ENCODE data around the gene KCNG2. TPM values are rescaled to one million over a fixed set of nuclear protein-coding genes. Genes with fewer than 3 reads are reported as not detected.

Gene KCNG2
- total RNA-seq, 4 donors from 2014 or later: 0.60 to 0.84 (median 0.78) TPM; not detected in 1

- peak in 1 of 2 donors; percentile 9 for DNase-seq (ENCODE audit: low spot score in 2 of 2)
- no peak for TF ChIP-seq POLR2A (IDR thresholded peaks at IDR 0.05)
- TF ChIP-seq CTCF (IDR thresholded peaks at IDR 0.05): no peak
- no peak for TF ChIP-seq EP300 (IDR thresholded peaks at IDR 0.05)
- Histone ChIP-seq H3K9me3 (peaks cover 0 to 13% (median 0%) of the 10 kb centered on the region in 4 donors), H3K36me3 (no peaks in the 10 kb centered on the region), H3K4me3 (no peak overlapping the region), H3K27ac (no peak overlapping the region), H3K4me1 (peaks cover 0 to 5% (median 0%) of the 10 kb centered on the region in 4 donors), H3K27me3 (peaks cover 0 to 12% of the 10 kb centered on the region in 2 donors)
- WGBS, 2 donors: 55 to 56% methylated on average over 36 of the region's 36 CpGs
Measured at GRCh38 chr18:79872527-79873444, 75.0 kb downstream of the KCNG2 start.

- Histone ChIP-seq H3K36me3 (no peaks in the 10 kb centered on the region), H3K27me3 (peaks cover 0 to 12% of the 10 kb centered on the region in 2 donors), H3K4me3 (no peak overlapping the region), H3K4me1 (peaks cover 0 to 5% (median 0%) of the 10 kb centered on the region in 4 donors), H3K27ac (no peak overlapping the region), H3K9me3 (peaks cover 0 to 9% (median 0%) of the 10 kb centered on the region in 4 donors)
- 63 to 66% methylated on average over 26 to 30 of the region's 34 CpGs for WGBS, 2 donors
- peak in 1 of 2 donors; percentile 11 for DNase-seq (ENCODE audit: low spot score in 2 of 2)
- no peak for TF ChIP-seq CTCF (IDR thresholded peaks at IDR 0.05)
- TF ChIP-seq POLR2A (IDR thresholded peaks at IDR 0.05): no peak
- no peak for TF ChIP-seq EP300 (IDR thresholded peaks at IDR 0.05)
Measured at GRCh38 chr18:79873449-79874110, 75.8 kb downstream of the KCNG2 start.

- Histone ChIP-seq H3K27me3 (peaks cover 0 to 12% of the 10 kb centered on the region in 2 donors), H3K4me1 (peaks cover 0 to 5% (median 0%) of the 10 kb centered on the region in 4 donors), H3K36me3 (no peaks in the 10 kb centered on the region), H3K27ac (no peak overlapping the region), H3K9me3 (peaks cover 0 to 13% (median 0%) of the 10 kb centered on the region in 4 donors), H3K4me3 (no peak overlapping the region)
- TF ChIP-seq EP300 (IDR thresholded peaks at IDR 0.05) (no peak), POLR2A (IDR thresholded peaks at IDR 0.05) (no peak), CTCF (IDR thresholded peaks at IDR 0.05) (no peak)
- DNase-seq (ENCODE audit: low spot score in 2 of 2): no peak
- WGBS, 2 donors: 83 to 84% methylated on average over 24 of the region's 24 CpGs
Measured at GRCh38 chr18:79874553-79875530, 77.1 kb downstream of the KCNG2 start.

- H3K36me3 ChIP-seq: no peaks in the 10 kb centered on the region
- TF ChIP-seq POLR2A (IDR thresholded peaks at IDR 0.05) (no peak), CTCF (IDR thresholded peaks at IDR 0.05) (no peak), EP300 (IDR thresholded peaks at IDR 0.05) (no peak)
- H3K27ac ChIP-seq: no peak overlapping the region
- peaks cover 0 to 13% (median 0%) of the 10 kb centered on the region in 4 donors for H3K9me3 ChIP-seq
- peaks cover 0 to 5% (median 0%) of the 10 kb centered on the region in 4 donors for H3K4me1 ChIP-seq
- no peak overlapping the region for H3K4me3 ChIP-seq
- no peak for DNase-seq (ENCODE audit: low spot score in 2 of 2)
- H3K27me3 ChIP-seq: peaks cover 0 to 12% of the 10 kb centered on the region in 2 donors
- WGBS, 2 donors: 81 to 83% methylated on average over 12 to 14 of the region's 15 CpGs
Measured at GRCh38 chr18:79875531-79875919, 77.8 kb downstream of the KCNG2 start.

Data from tibial nerve (tissue), 4 donors.